Spleen (tissue), 11 donors: ENCODE results near the gene FMN2. TPM values are rescaled to one million over a fixed set of nuclear protein-coding genes. Genes with fewer than 3 reads are reported as not detected.

ENCODE experiments used
- DNase-seq: peaks from one replicate; pipeline ENCODE4 v3.0.0-alpha.2; 2020
- H3K27ac ChIP-seq, 8 donors: fragments of 200-600 bp; sonication (generic) in 7 of 8; 1 replicate in 4 of 8; 2 replicates in 4 of 8; pipeline versions ENCODE4 v1.5.0 to v1.8.0; 2016 to 2021; ENCODE audit warnings: inconsistent platforms in 4 of 8, mild to moderate bottlenecking in 4 of 8, moderate library complexity in 1 of 8
- H3K27me3 ChIP-seq, 7 donors: fragments of 200-600 bp; sonication (generic) in 6 of 7; replicated peaks in 1 of 7; 1 replicate in 4 of 7; 2 replicates in 3 of 7; pipeline versions ENCODE4 v1.5.0 to v1.8.0; 2016 to 2021; ENCODE audit warnings: inconsistent platforms in 3 of 7, mild to moderate bottlenecking in 1 of 7
- H3K36me3 ChIP-seq, 6 donors: fragments of 200-600 bp; sonication (generic) in 5 of 6; 1 replicate in 4 of 6; 2 replicates in 2 of 6; pipeline versions ENCODE4 v1.5.0 to v1.8.0; 2016 to 2021; ENCODE audit warnings: inconsistent platforms in 2 of 6
- H3K4me1 ChIP-seq, 6 donors: fragments of 200-600 bp; sonication (generic) in 5 of 6; 1 replicate in 3 of 6; 2 replicates in 3 of 6; pipeline versions ENCODE4 v1.5.0 to v1.8.0; 2016 to 2021; ENCODE audit warnings: inconsistent platforms in 3 of 6
- H3K4me3 ChIP-seq, 8 donors: fragments of 200-600 bp; sonication (generic) in 7 of 8; 1 replicate in 4 of 8; 2 replicates in 4 of 8; pipeline versions ENCODE4 v1.5.0 to v1.8.0; 2016 to 2021; ENCODE audit warnings: inconsistent platforms in 4 of 8, mild to moderate bottlenecking in 4 of 8, moderate library complexity in 2 of 8
- H3K9me3 ChIP-seq, 8 donors: fragments of 200-600 bp; sonication (generic) in 7 of 8; 1 replicate in 4 of 8; 2 replicates in 4 of 8; pipeline versions ENCODE4 v1.5.0 to v1.8.0; 2016 to 2021; ENCODE audit warnings: inconsistent platforms in 4 of 8
- POLR2A ChIP-seq, 3 donors: fragments of 450-650 bp; IDR thresholded peaks; one replicate each; pipeline ENCODE4 v1.5.1; 2017; ENCODE audit warnings: antibody characterized with exemption in 3 of 3, mild to moderate bottlenecking in 1 of 3
- POLR2AphosphoS5 ChIP-seq, 3 donors: sonication (generic); formaldehyde crosslinking; IDR thresholded peaks; one replicate each; pipeline ENCODE4 v1.5.1; 2017; ENCODE audit warnings: antibody characterized with exemption in 3 of 3
- WGBS, 5 donors: extraction: QIAGEN DNeasy Blood & Tissue Kit in 3 of 5; methylation state at CpG; one replicate each; pipeline versions ENCODE4 v1.1.5 to v1.1.7; 2013 to 2018; 5-methylcytosine and 5-hydroxymethylcytosine counted together
- intact Hi-C: fragments of 100-400 bp; cut with DNase I; formaldehyde crosslinking; loops from one replicate; pipeline ENCODE4 v1.15.0; 2023; ENCODE audit warnings: low total_unique reads
- polyA plus RNA-seq, 3 donors: library from polyadenylated mRNA; stranded (reverse); fragments of 200-250 nt; gene quantifications; one replicate each; pipeline ENCODE4 v1.2.1, GENCODE V29; 2013
- total RNA-seq, 7 donors: library from RNA; depleted of rRNA in 3 of 7; stranded (reverse); fragments of >200 nt in 3 of 7; fragmentation: NEBNext Ultra II Directional in 4 of 7; extraction: Animal tissue kit (Norgen Biotek cat#: 25700) in 4 of 7; gene quantifications; one replicate each; pipeline versions ENCODE4 v1.1.0 to v1.2.1, GENCODE V29; 2016 to 2021
- TF ChIP-seq, protein P1 (sequence below), 11 experiments: fragments of 200-600 bp in 7 of 11; fragments of 450-650 bp in 4 of 11; sonication (generic) in 4 of 11; IDR thresholded peaks in 8 of 11; conservative IDR thresholded peaks in 3 of 11; 1 replicate in 7 of 11; 2 replicates in 4 of 11; pipeline versions ENCODE4 v1.4.0 to v1.8.0; 2016 to 2021; ENCODE audit warnings: antibody characterized with exemption in 11 of 11, inconsistent platforms in 4 of 11, mild to moderate bottlenecking in 1 of 11
- donor health status: healthy with polysubstance abuse.
- donor health status: DM: no; HTN: no; CAD: no; lungs with moderate emphysema.
- donor health status: DM: no; HTN: no; CAD: no.
- donor health status: Bipolar disorder and iron deficiency.
- donor health status: healthy.
- donor health status: DM: no; HTN: no; CAD: no.
- donor health status: DM: yes; HTN: yes; CAD: no.

FMN2 gene
- total and polyA plus RNA-seq, 10 donors, result 0.04 to 0.24 (median 0.12) TPM; not detected in 6

DNA sequence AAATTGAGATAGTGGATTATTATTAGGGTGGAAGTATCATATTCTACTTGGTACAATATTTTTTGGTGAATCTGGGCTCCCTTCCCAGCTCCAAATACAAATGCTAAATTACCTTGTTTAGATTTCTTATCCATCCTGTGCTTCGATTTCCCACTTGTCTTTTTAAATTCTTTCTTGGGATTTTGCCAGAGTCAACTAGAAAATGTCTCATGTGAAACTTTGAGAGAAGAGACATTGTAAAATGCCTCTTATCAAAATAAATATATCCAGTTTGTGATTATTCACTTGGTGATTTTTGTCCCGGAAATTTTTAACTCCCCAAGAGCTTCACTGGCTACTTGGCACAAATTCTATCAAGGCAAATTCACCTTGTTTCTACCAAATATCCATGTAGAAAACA, 202.0 kb downstream of the FMN2 start:
- Histone ChIP-seq H3K27ac (no peak overlapping the region), H3K27me3 (no peaks in the 10 kb centered on the region), H3K4me1 (no peaks in the 10 kb centered on the region), H3K36me3 (no peaks in the 10 kb centered on the region), H3K9me3 (peaks cover 0 to 5% (median 0%) of the 10 kb centered on the region in 8 donors), H3K4me3 (no peak overlapping the region)
- WGBS, 5 donors, result 55 to 81% (median 80%) methylated on average over 2 of the region's 2 CpGs
- intact Hi-C loops, result no loop called here
- DNase-seq, result no peak
- TF ChIP-seq POLR2AphosphoS5 (IDR thresholded peaks at IDR 0.05) (no peak), POLR2A (IDR thresholded peaks at IDR 0.05) (no peak)
- TF ChIP-seq, protein P1, sequence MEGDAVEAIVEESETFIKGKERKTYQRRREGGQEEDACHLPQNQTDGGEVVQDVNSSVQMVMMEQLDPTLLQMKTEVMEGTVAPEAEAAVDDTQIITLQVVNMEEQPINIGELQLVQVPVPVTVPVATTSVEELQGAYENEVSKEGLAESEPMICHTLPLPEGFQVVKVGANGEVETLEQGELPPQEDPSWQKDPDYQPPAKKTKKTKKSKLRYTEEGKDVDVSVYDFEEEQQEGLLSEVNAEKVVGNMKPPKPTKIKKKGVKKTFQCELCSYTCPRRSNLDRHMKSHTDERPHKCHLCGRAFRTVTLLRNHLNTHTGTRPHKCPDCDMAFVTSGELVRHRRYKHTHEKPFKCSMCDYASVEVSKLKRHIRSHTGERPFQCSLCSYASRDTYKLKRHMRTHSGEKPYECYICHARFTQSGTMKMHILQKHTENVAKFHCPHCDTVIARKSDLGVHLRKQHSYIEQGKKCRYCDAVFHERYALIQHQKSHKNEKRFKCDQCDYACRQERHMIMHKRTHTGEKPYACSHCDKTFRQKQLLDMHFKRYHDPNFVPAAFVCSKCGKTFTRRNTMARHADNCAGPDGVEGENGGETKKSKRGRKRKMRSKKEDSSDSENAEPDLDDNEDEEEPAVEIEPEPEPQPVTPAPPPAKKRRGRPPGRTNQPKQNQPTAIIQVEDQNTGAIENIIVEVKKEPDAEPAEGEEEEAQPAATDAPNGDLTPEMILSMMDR (IDR thresholded peaks at IDR 0.05 in 8 of 11, conservative IDR thresholded peaks at IDR 0.05 in 3 of 11), result no peak

DNA sequence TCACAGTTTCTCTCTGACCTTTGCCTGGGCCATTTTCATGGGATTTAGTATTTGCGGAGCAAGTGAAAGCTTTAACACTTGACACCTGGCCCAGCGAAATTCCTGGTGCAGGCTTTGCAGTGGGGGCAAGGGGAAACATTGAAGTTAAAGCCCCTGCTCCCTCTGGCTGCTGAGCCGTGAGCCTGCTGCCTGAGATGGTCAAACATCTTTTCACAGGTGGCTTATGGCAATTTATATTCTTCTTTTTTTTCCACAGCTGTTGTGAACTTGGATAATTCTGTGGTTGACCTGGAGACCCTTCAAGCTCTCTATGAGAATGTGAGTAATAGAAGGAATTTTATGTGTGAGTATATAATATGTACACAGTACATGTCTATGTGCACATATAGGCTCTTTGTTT, 202.9 kb downstream of the FMN2 start:
- Histone ChIP-seq H3K9me3 (peaks cover 0 to 5% (median 0%) of the 10 kb centered on the region in 8 donors), H3K4me1 (no peaks in the 10 kb centered on the region), H3K4me3 (no peak overlapping the region), H3K36me3 (no peaks in the 10 kb centered on the region), H3K27me3 (no peaks in the 10 kb centered on the region), H3K27ac (no peak overlapping the region)
- intact Hi-C loops, result no loop called here
- 24 to 41% (median 35%) methylated on average over 3 of the region's 3 CpGs for WGBS, 5 donors
- TF ChIP-seq POLR2A (IDR thresholded peaks at IDR 0.05) (no peak), POLR2AphosphoS5 (IDR thresholded peaks at IDR 0.05) (no peak)
- TF ChIP-seq, protein P1 (IDR thresholded peaks at IDR 0.05 in 8 of 11, conservative IDR thresholded peaks at IDR 0.05 in 3 of 11), result no peak
- no peak for DNase-seq

DNA sequence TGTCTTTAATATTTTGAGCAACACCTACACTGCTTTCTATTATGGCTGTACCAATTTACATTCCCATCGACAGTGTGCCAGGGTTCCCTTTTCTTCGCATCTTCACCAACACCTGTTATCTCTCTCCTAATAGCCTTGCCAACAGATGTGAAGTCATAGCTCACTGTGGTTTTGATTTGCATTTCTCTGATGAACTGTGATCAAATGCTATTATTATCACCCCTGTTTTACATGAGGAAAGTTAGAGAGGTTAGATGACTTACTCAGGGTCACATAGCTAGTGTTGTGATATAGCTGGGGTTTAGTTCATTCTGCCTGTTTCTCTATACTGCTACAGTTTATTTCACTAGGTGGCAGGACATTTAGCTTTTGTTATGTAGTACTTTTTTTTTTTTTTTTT, 204.1 kb downstream of the FMN2 start:
- DNase-seq, result no peak
- Histone ChIP-seq H3K9me3 (peaks cover 0 to 5% (median 0%) of the 10 kb centered on the region in 8 donors), H3K4me1 (no peaks in the 10 kb centered on the region), H3K36me3 (no peaks in the 10 kb centered on the region), H3K27ac (no peak overlapping the region), H3K27me3 (no peaks in the 10 kb centered on the region), H3K4me3 (no peak overlapping the region)
- TF ChIP-seq POLR2A (IDR thresholded peaks at IDR 0.05), result no peak
- TF ChIP-seq, protein P1 (IDR thresholded peaks at IDR 0.05 in 8 of 11, conservative IDR thresholded peaks at IDR 0.05 in 3 of 11), result no peak
- intact Hi-C loops, result no loop called here
- WGBS, 5 donors, result 79 to 94% (median 87%) methylated on average over 2 of the region's 2 CpGs

DNA sequence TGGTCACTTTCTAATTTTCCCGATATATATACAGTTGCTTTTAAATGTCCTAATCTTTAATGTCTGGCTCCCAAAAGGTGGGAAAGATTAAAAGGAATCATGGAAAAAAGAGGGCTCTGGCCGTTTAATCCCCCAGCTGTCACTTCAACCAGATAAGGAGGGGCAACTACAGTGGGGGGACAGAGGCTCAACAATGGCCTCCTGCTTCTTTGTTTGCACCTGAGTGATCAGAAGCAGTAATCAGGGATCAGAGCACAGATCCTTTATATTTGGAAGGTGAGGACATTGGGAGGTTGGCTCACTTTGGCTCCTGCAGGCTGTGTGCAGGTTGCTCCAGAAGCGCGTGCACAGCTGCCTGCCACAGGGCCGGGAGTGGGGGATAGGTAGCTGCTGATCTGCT, 212.8 kb downstream of the FMN2 start:
- 67 to 81% (median 70%) methylated on average over 5 of the region's 5 CpGs for WGBS, 5 donors
- intact Hi-C loops, result no loop called here
- no peaks in the 10 kb centered on the region for H3K4me1 ChIP-seq

More for the DNA sequence above, 212.8 kb downstream of the FMN2 start:
- H3K4me3 ChIP-seq, result no peak overlapping the region
- no peaks in the 10 kb centered on the region for H3K36me3 ChIP-seq
- H3K27ac ChIP-seq, result no peak overlapping the region
- no peak for TF ChIP-seq POLR2A (IDR thresholded peaks at IDR 0.05)
- TF ChIP-seq, protein P1 (IDR thresholded peaks at IDR 0.05 in 8 of 11, conservative IDR thresholded peaks at IDR 0.05 in 3 of 11), result no peak
- TF ChIP-seq POLR2AphosphoS5 (IDR thresholded peaks at IDR 0.05), result no peak
- no peaks in the 10 kb centered on the region for H3K27me3 ChIP-seq
- DNase-seq, result no peak
- peaks cover 0 to 25% (median 4%) of the 10 kb centered on the region in 8 donors for H3K9me3 ChIP-seq
